ENCODE measurements around the gene ARPC5L. TPM values are rescaled to one million over a fixed set of nuclear protein-coding genes. Genes with fewer than 3 reads are reported as not detected.
A peak's percentile ranks its signal among the peaks of the same experiment; 100 is the strongest.

The ARPC5L gene
- total and polyA plus RNA-seq, 2 experiments from 2014 or later: 44.0 to 84.4 TPM

- H3K9me3 ChIP-seq (ENCODE audit: low read depth): no peaks in the 10 kb centered on the region
- H3K4me2 ChIP-seq: no peak overlapping the region
- H3K4me1 ChIP-seq (ENCODE audit: insufficient read depth): peaks cover 7% of the 10 kb centered on the region
- no peak overlapping the region for H2AFZ ChIP-seq
- DNase-seq (ENCODE audit: low spot score): no peak
- 91% methylated on average over 9 of the region's 9 CpGs for WGBS (ENCODE audit: low lambda C conversion rate, missing lambda C conversion rate)
- no peak overlapping the region for H3K4me3 ChIP-seq
- H3K36me3 ChIP-seq (replicated peaks; ENCODE audit: insufficient read depth, low read depth): no peaks in the 10 kb centered on the region
- no peaks in the 10 kb centered on the region for H4K20me1 ChIP-seq (ENCODE audit: insufficient read depth, poor library complexity, severe bottlenecking)
- no peaks in the 10 kb centered on the region for H3K9me2 ChIP-seq (replicated peaks; ENCODE audit: insufficient read depth)
- no peaks in the 10 kb centered on the region for H3K79me2 ChIP-seq
- TF ChIP-seq EZH2 (IDR thresholded peaks at IDR 0.05; ENCODE audit: borderline replicate concordance) (no peak), EZH2phosphoT487 (IDR thresholded peaks at IDR 0.05; ENCODE audit: low read depth, severe bottlenecking, unreplicated experiment) (no peak), CTCF (IDR thresholded peaks at IDR 0.05; ENCODE audit: poor library complexity) (no peak)
- H3K27ac ChIP-seq: no peak overlapping the region
- no peaks in the 10 kb centered on the region for H3K27me3 ChIP-seq
Measured at GRCh38 chr9:124894035-124894740, 32.3 kb downstream of the ARPC5L start.

- Histone ChIP-seq H3K9me2 (replicated peaks; ENCODE audit: insufficient read depth) (no peaks in the 10 kb centered on the region), H3K9me3 (ENCODE audit: low read depth) (no peaks in the 10 kb centered on the region), H3K4me3 (no peak overlapping the region), H3K4me2 (no peak overlapping the region), H3K27me3 (no peaks in the 10 kb centered on the region), H3K36me3 (replicated peaks; ENCODE audit: insufficient read depth, low read depth) (no peaks in the 10 kb centered on the region), H2AFZ (no peak overlapping the region), H4K20me1 (ENCODE audit: insufficient read depth, poor library complexity, severe bottlenecking) (no peaks in the 10 kb centered on the region), H3K4me1 (ENCODE audit: insufficient read depth) (peaks cover 7% of the 10 kb centered on the region), H3K79me2 (no peaks in the 10 kb centered on the region), H3K27ac (no peak overlapping the region)
- TF ChIP-seq CTCF (IDR thresholded peaks at IDR 0.05; ENCODE audit: poor library complexity): peak; percentile 51
- TF ChIP-seq EZH2phosphoT487 (IDR thresholded peaks at IDR 0.05; ENCODE audit: low read depth, severe bottlenecking, unreplicated experiment): no peak
- DNase-seq (ENCODE audit: low spot score): peak; percentile 42
Measured at GRCh38 chr9:124894741-124895170, 32.8 kb downstream of the ARPC5L start.

- TF ChIP-seq EZH2phosphoT487 (IDR thresholded peaks at IDR 0.05; ENCODE audit: low read depth, severe bottlenecking, unreplicated experiment): no peak
- no peak for TF ChIP-seq EZH2 (IDR thresholded peaks at IDR 0.05; ENCODE audit: borderline replicate concordance)
- no peak for TF ChIP-seq CTCF (IDR thresholded peaks at IDR 0.05; ENCODE audit: poor library complexity)
- no peaks in the 10 kb centered on the region for H3K9me3 ChIP-seq (ENCODE audit: low read depth)
- H3K4me3 ChIP-seq: no peak overlapping the region
- peaks cover 7% of the 10 kb centered on the region for H3K4me1 ChIP-seq (ENCODE audit: insufficient read depth)
- no peaks in the 10 kb centered on the region for H3K27me3 ChIP-seq
- H3K36me3 ChIP-seq (replicated peaks; ENCODE audit: insufficient read depth, low read depth): no peaks in the 10 kb centered on the region
- 93% methylated on average over 6 of the region's 6 CpGs for WGBS (ENCODE audit: low lambda C conversion rate, missing lambda C conversion rate)
- peak; percentile 57 for DNase-seq (ENCODE audit: low spot score)
- H2AFZ ChIP-seq: no peak overlapping the region
- no peaks in the 10 kb centered on the region for H3K79me2 ChIP-seq
- H3K4me2 ChIP-seq: no peak overlapping the region
- H4K20me1 ChIP-seq (ENCODE audit: insufficient read depth, poor library complexity, severe bottlenecking): no peaks in the 10 kb centered on the region
- H3K27ac ChIP-seq: peak overlapping the region; percentile 69
- H3K9me2 ChIP-seq (replicated peaks; ENCODE audit: insufficient read depth): no peaks in the 10 kb centered on the region
Measured at GRCh38 chr9:124897570-124898460, 35.9 kb downstream of the ARPC5L start.
